ENCODE measurements around the gene PTCHD1. TPM values are rescaled to one million over a fixed set of nuclear protein-coding genes. Genes with fewer than 3 reads are reported as not detected.

The PTCHD1 gene
- total and polyA plus RNA-seq, 4 donors, result under 0.01 to 0.02 (median under 0.01) TPM; not detected in 1

GRCh38 chrX:23327104-23327503 is 7.5 kb upstream of the PTCHD1 start (continued):
- no peak for TF ChIP-seq ZBTB33 (IDR thresholded peaks at IDR 0.05)
- TF ChIP-seq RXRA (IDR thresholded peaks at IDR 0.05), result no peak
- no peak for TF ChIP-seq GABPA (IDR thresholded peaks at IDR 0.05 in 1 of 2, conservative IDR thresholded peaks at IDR 0.05 in 1 of 2)
- TF ChIP-seq YY1 (IDR thresholded peaks at IDR 0.05), result no peak
- no peak for TF ChIP-seq HNF4G (IDR thresholded peaks at IDR 0.05)
- TF ChIP-seq EGR1 (IDR thresholded peaks at IDR 0.05; ENCODE audit: low read depth in 2 of 2), result no peak
- no peak for TF ChIP-seq HNF4A (conservative IDR thresholded peaks at IDR 0.05)
- no peak for TF ChIP-seq TAF1 (conservative IDR thresholded peaks at IDR 0.05)
- no peak for TF ChIP-seq SP1 (IDR thresholded peaks at IDR 0.05)

- Histone ChIP-seq H3K9me3 (ENCODE audit: control insufficient read depth in 4 of 4, low read length in 3 of 4) (no peaks in the 10 kb centered on the region), H3K9ac (ENCODE audit: low read depth in 1 of 2, low read length in 2 of 2) (no peak overlapping the region), H3K4me3 (ENCODE audit: low read depth in 1 of 3, low read length in 3 of 3) (no peak overlapping the region), H3K27me3 (ENCODE audit: control insufficient read depth in 4 of 4, insufficient read depth in 4 of 4, low read length in 3 of 4) (peaks cover 0 to 7% (median 0%) of the 10 kb centered on the region in 4 donors), H3K4me1 (ENCODE audit: control insufficient read depth in 4 of 4, insufficient read depth in 4 of 4, low read length in 3 of 4) (peaks cover 2 to 21% (median 14%) of the 10 kb centered on the region in 4 donors), H3K36me3 (ENCODE audit: control insufficient read depth in 4 of 4, insufficient read depth in 3 of 4, low read depth in 1 of 4, low read length in 3 of 4) (no peaks in the 10 kb centered on the region), H3K27ac (ENCODE audit: low read depth in 1 of 2, low read length in 2 of 2) (no peak overlapping the region)
- WGBS, result 7% methylated on average over 11 of the region's 11 CpGs
- TF ChIP-seq SP1 (IDR thresholded peaks at IDR 0.05), result no peak
- TF ChIP-seq FOXA2 (IDR thresholded peaks at IDR 0.05), result no peak
- no peak for TF ChIP-seq RAD21 (IDR thresholded peaks at IDR 0.05)
- no peak for TF ChIP-seq ATF3 (IDR thresholded peaks at IDR 0.05)
- no peak for TF ChIP-seq ZBTB33 (IDR thresholded peaks at IDR 0.05)
- no peak for TF ChIP-seq HNF4G (IDR thresholded peaks at IDR 0.05)
- no peak for TF ChIP-seq MAX (IDR thresholded peaks at IDR 0.05)
- no peak for TF ChIP-seq YY1 (IDR thresholded peaks at IDR 0.05)
- TF ChIP-seq, protein P1, sequence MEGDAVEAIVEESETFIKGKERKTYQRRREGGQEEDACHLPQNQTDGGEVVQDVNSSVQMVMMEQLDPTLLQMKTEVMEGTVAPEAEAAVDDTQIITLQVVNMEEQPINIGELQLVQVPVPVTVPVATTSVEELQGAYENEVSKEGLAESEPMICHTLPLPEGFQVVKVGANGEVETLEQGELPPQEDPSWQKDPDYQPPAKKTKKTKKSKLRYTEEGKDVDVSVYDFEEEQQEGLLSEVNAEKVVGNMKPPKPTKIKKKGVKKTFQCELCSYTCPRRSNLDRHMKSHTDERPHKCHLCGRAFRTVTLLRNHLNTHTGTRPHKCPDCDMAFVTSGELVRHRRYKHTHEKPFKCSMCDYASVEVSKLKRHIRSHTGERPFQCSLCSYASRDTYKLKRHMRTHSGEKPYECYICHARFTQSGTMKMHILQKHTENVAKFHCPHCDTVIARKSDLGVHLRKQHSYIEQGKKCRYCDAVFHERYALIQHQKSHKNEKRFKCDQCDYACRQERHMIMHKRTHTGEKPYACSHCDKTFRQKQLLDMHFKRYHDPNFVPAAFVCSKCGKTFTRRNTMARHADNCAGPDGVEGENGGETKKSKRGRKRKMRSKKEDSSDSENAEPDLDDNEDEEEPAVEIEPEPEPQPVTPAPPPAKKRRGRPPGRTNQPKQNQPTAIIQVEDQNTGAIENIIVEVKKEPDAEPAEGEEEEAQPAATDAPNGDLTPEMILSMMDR (IDR thresholded peaks at IDR 0.05; ENCODE audit: low read depth, low read length, missing input control), result no peak
- no peak for TF ChIP-seq FOXA1 (IDR thresholded peaks at IDR 0.05)
- DNase-seq (ENCODE audit: low spot score), result no peak
Measured at GRCh38 chrX:23331701-23332100, 2.9 kb upstream of the PTCHD1 start.
